Neural cell (in vitro differentiated cells): ENCODE results near the gene ST3GAL3.

Source experiments
- CTCF ChIP-seq: fragments of 450-650 bp; IDR thresholded peaks from 2 replicates; pipeline ENCODE4 v1.5.1; 2014; ENCODE audit warnings: antibody characterized with exemption, mild to moderate bottlenecking, moderate library complexity; ENCODE audit not compliant: poor library complexity, severe bottlenecking
- POLR2AphosphoS5 ChIP-seq: IDR thresholded peaks from 2 replicates; pipeline ENCODE4 v1.6.1; 2012
- SMC3 ChIP-seq: fragments of 450-650 bp; conservative IDR thresholded peaks from 2 replicates; pipeline ENCODE4 v1.6.1; 2014; ENCODE audit warnings: antibody characterized with exemption, mild to moderate bottlenecking, moderate library complexity; ENCODE audit not compliant: poor library complexity
- TAF1 ChIP-seq: IDR thresholded peaks from 2 replicates; pipeline ENCODE4 v1.6.1; 2012; ENCODE audit warnings: low read depth

GRCh38 chr1:43688594-43689000 lies 18.7 kb upstream of the ST3GAL3 start:
- no peak for TF ChIP-seq CTCF
- no peak for TF ChIP-seq TAF1
- TF ChIP-seq POLR2AphosphoS5: no peak
- no peak for TF ChIP-seq SMC3
